ENCODE measurements around the gene THRB.

- TF ChIP-seq, protein P1, sequence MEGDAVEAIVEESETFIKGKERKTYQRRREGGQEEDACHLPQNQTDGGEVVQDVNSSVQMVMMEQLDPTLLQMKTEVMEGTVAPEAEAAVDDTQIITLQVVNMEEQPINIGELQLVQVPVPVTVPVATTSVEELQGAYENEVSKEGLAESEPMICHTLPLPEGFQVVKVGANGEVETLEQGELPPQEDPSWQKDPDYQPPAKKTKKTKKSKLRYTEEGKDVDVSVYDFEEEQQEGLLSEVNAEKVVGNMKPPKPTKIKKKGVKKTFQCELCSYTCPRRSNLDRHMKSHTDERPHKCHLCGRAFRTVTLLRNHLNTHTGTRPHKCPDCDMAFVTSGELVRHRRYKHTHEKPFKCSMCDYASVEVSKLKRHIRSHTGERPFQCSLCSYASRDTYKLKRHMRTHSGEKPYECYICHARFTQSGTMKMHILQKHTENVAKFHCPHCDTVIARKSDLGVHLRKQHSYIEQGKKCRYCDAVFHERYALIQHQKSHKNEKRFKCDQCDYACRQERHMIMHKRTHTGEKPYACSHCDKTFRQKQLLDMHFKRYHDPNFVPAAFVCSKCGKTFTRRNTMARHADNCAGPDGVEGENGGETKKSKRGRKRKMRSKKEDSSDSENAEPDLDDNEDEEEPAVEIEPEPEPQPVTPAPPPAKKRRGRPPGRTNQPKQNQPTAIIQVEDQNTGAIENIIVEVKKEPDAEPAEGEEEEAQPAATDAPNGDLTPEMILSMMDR (conservative IDR thresholded peaks at IDR 0.05; ENCODE audit: low read length): no peak
- TF ChIP-seq EZH2phosphoT487 (IDR thresholded peaks at IDR 0.05; ENCODE audit: borderline replicate concordance): no peak
Measured at GRCh38 chr3:24379936-24380335, 114.7 kb downstream of the THRB start.

Data from Loucy (cell line).